ENCODE results near the gene USP46. TPM values are rescaled to one million over a fixed set of nuclear protein-coding genes. Genes with fewer than 3 reads are reported as not detected.

USP46 gene
- total and polyA plus RNA-seq, 2 of the 4 experiments (the other 2 are of a cell fraction), result 9.3 to 15.4 TPM

- Histone ChIP-seq H2AFZ (replicated peaks; ENCODE audit: low read length, poor library complexity) (no peak overlapping the region), H3K27ac (ENCODE audit: insufficient read depth, low read length) (no peak overlapping the region), H2BK20ac (ENCODE audit: low read depth, low read length) (no peak overlapping the region), H2BK120ac (ENCODE audit: low read depth, low read length) (no peak overlapping the region), H3K4me2 (ENCODE audit: low read depth, low read length) (no peak overlapping the region), H3K4ac (ENCODE audit: low read depth, low read length) (no peak overlapping the region), H4K20me1 (ENCODE audit: insufficient read depth, low read length) (no peaks in the 10 kb centered on the region), H2AK5ac (ENCODE audit: low read depth, low read length) (no peak overlapping the region), H3K4me3 (ENCODE audit: insufficient read depth, low read depth, low read length) (no peak overlapping the region), H3K14ac (replicated peaks; ENCODE audit: low read depth, low read length) (no peak overlapping the region), H3K9me1 (ENCODE audit: insufficient read depth, low read length) (peaks cover 11% of the 10 kb centered on the region; the same call in 1 of the 2 replicates), H2AK9ac (replicated peaks; ENCODE audit: low read depth, low read length, poor library complexity) (no peak overlapping the region), H3K79me1 (ENCODE audit: low read depth in 1 of 2, low read length in 2 of 2) (no peaks in the 10 kb centered on the region), H3K9me3 (ENCODE audit: control insufficient read depth, insufficient read depth, low read length) (no peaks in the 10 kb centered on the region), H3K56ac (ENCODE audit: extremely low read depth, insufficient read depth, low read length) (no peak overlapping the region), H4K5ac (ENCODE audit: low read depth, low read length) (no peak overlapping the region), H3K9ac (ENCODE audit: low read depth, low read length) (no peak overlapping the region), H3K27me3 (ENCODE audit: control insufficient read depth, insufficient read depth, low read length) (no peaks in the 10 kb centered on the region), H2BK15ac (ENCODE audit: low read depth, low read length) (no peak overlapping the region), H3K36me3 (ENCODE audit: control insufficient read depth, insufficient read depth, low read length) (peaks cover 32% of the 10 kb centered on the region), H4K91ac (ENCODE audit: insufficient read depth, low read depth, low read length) (no peak overlapping the region), H3K23ac (ENCODE audit: low read depth, low read length) (no peak overlapping the region), H3K4me1 (ENCODE audit: control insufficient read depth, insufficient read depth, low read length) (peaks cover 5% of the 10 kb centered on the region; the same call in 1 of the 2 replicates), H3K18ac (ENCODE audit: low read depth, low read length) (no peak overlapping the region), H2BK5ac (ENCODE audit: low read depth, low read length, poor library complexity, severe bottlenecking) (no peak overlapping the region), H4K8ac (ENCODE audit: low read depth in 2 of 2, low read length in 2 of 2) (no peak overlapping the region)
- in situ Hi-C loops (cut with MboI; ENCODE audit: low sequenced_read_pairs), result no loop called here
- ChIA-PET CTCF (no interaction called here), POLR2A (ENCODE audit: unreplicated experiment) (interaction anchor here (0.6 kb wide), 1 partner anchor 511 kb away, joined by 3 read pairs; no protein-coding TSS in a partner anchor)
- no TSS peak for BruUV-seq (replicated peaks)
- dilution Hi-C loops (cut with HindIII; ENCODE audit: low sequenced_read_pairs, unreplicated experiment), result no loop called here
- no peak for DNase-seq
- WGBS, 2 experiments (ENCODE audit: extremely low coverage in 2 of 2, insufficient read length in 1 of 2), result no CpG with 5 or more reads among the region's 3 CpGs
- TF ChIP-seq RAD21 (IDR thresholded peaks at IDR 0.05; ENCODE audit: low read length) (no peak), CTCF (conservative IDR thresholded peaks at IDR 0.05; ENCODE audit: low read depth, low read length) (no peak), FOS (IDR thresholded peaks at IDR 0.05; ENCODE audit: low read depth, low read length) (no peak)
- intact Hi-C loops (cut with micrococcal nuclease), result loop anchor here (5.0 kb wide), 1 partner anchor 112 kb away; no protein-coding TSS in a partner anchor
- no peak for ATAC-seq (ENCODE audit: low read depth)
Measured at GRCh38 chr4:52600275-52600674, 58.8 kb downstream of the USP46 start.
